Effector memory CD4-positive, alpha-beta T cell (primary cell): ENCODE results near the gene IFIT3.
A peak's percentile ranks its signal among the peaks of the same experiment; 100 is the strongest.
"Not testable (repeated sequence)": the region's sequence is repeated elsewhere in the genome, so short reads cannot be mapped to it uniquely, and the experiment has no call there.

Source experiments
- DNase-seq, 3 donors: peaks; one replicate each; pipeline ENCODE4 v3.0.0-alpha.2; 2020
- H3K27ac ChIP-seq: 2 replicates; pipeline ENCODE4 v1.7.0; 2013; ENCODE audit warnings: mild to moderate bottlenecking, low read length, moderate library complexity; ENCODE audit not compliant: insufficient read depth, poor library complexity, severe bottlenecking
- H3K27me3 ChIP-seq: replicated peaks from 2 replicates; pipeline ENCODE4 v1.7.0; 2013; ENCODE audit warnings: mild to moderate bottlenecking, low read length; ENCODE audit not compliant: insufficient read depth, control insufficient read depth, poor library complexity, severe bottlenecking
- H3K36me3 ChIP-seq: 2 replicates; pipeline ENCODE4 v1.7.0; 2013; ENCODE audit warnings: mild to moderate bottlenecking, low read length, moderate library complexity; ENCODE audit not compliant: control insufficient read depth, insufficient read depth
- H3K4me1 ChIP-seq: 2 replicates; pipeline ENCODE4 v1.7.0; 2013; ENCODE audit warnings: low read length, mild to moderate bottlenecking; ENCODE audit not compliant: control insufficient read depth, insufficient read depth, poor library complexity, severe bottlenecking
- H3K4me3 ChIP-seq: 2 replicates; pipeline ENCODE4 v1.7.0; 2013; ENCODE audit warnings: low read length, low read depth, mild to moderate bottlenecking; ENCODE audit not compliant: insufficient read depth, poor library complexity, severe bottlenecking
- H3K9me3 ChIP-seq: 2 replicates; pipeline ENCODE4 v1.7.0; 2013; ENCODE audit warnings: mild to moderate bottlenecking, low read length, moderate library complexity; ENCODE audit not compliant: control insufficient read depth
- total RNA-seq, 3 donors: gene quantifications; one replicate each; lab custom pipeline; 2026; lab: John Stamatoyannopoulos, UW

The IFIT3 gene, protein sequence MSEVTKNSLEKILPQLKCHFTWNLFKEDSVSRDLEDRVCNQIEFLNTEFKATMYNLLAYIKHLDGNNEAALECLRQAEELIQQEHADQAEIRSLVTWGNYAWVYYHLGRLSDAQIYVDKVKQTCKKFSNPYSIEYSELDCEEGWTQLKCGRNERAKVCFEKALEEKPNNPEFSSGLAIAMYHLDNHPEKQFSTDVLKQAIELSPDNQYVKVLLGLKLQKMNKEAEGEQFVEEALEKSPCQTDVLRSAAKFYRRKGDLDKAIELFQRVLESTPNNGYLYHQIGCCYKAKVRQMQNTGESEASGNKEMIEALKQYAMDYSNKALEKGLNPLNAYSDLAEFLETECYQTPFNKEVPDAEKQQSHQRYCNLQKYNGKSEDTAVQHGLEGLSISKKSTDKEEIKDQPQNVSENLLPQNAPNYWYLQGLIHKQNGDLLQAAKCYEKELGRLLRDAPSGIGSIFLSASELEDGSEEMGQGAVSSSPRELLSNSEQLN
- 31.8 to 145 (median 48.6) reads per million in 3 donors for total RNA-seq

DNA sequence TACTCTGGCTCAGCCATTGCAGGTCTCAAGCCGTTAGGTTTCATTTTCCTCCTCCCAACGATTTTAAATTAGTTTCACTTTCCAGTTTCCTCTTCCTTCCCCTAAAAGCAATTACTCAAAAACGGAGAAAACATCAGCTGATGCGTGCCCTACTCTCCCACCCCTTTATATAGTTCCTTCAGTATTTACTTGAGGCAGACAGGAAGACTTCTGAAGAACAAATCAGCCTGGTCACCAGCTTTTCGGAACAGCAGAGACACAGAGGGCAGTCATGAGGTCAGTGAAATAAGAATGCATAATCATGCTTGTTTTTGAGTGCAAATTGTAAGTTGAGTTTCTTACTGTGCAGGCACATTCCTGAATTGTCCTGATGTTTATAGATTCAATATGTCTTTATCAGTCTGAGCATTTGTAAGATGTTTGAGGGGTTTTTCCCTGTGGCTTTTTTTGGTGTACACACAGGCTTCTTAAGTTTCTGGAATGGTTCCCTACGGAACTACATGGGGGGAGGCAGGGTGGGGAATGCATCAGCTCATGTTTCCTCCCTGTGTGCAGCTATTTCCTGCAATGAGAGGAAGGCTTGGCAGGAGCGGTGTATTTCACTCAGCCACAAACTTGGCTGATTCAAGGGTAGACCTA is at the start of gene IFIT3:
Gene IFIT3 (plus strand): TSS at position 195 of the 639 bp plus-strand sequence. CDS start 77 bp downstream, at position 272.
- DNase-seq: no peak

DNA sequence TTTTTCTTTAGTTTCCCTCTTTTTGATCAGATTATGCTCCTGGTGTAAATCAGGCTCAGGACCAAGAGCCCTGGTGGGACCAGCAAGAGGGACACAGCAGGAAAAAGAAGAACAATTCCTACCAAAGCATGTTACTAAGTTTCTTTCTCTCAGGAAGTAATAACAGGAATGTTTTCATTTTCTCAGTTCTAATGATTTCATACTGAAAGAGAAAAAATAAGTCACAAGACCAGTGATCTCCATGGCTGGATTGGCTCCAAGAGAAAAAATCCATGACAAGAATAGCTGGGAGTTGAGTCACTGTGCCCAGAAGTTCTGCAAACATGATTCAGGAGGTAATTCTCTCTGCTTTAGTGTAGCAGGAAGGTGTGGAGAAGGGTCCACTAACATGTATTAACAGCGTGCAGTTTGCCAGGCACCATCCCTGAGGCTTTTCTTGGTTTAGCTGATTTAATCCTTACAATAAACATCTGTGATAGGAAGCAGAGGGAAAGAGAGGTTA is 49.7 kb upstream of the IFIT3 start:
- no peaks in the 10 kb centered on the region for H3K9me3 ChIP-seq
- no peak overlapping the region for H3K4me3 ChIP-seq
- no peaks in the 10 kb centered on the region for H3K27me3 ChIP-seq
- no peaks in the 10 kb centered on the region for H3K36me3 ChIP-seq
- DNase-seq: no peak
- no peaks in the 10 kb centered on the region for H3K4me1 ChIP-seq
- H3K27ac ChIP-seq: no peak overlapping the region

More for the DNA sequence above, at the start of gene IFIT3:
- H3K27me3 ChIP-seq: no peaks in the 10 kb centered on the region
- H3K4me1 ChIP-seq: peaks cover 13% of the 10 kb centered on the region
- H3K4me3 ChIP-seq: peak within 1 kb of the TSS; percentile 63
- peak within 1 kb of the TSS; percentile 52 for H3K27ac ChIP-seq
- no peaks in the 10 kb centered on the region for H3K36me3 ChIP-seq
- H3K9me3 ChIP-seq: no peaks in the 10 kb centered on the region

DNA sequence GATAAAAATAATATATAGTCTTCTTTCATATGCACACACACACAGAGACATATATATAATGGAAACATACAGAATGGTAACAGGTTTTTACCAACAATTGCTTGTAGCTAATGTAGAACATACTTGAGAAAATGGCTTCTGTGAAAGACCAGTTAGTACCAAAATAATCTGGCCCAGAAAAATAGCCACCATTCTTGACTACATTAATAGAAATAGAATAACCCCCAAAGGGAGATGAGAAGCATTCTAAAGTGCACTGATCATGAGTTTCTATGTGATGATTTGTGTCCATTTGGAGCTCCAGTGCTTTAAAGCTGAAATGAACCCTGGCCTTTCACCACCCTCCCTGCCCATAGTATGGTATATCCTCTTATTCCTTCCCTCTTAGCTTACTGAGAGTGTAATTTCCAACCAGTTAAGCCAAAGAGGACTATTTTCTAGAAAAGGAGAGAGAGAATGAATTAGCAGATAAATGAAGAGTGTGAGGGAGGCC is 48.9 kb upstream of the IFIT3 start:
- Histone ChIP-seq H3K36me3 (no peaks in the 10 kb centered on the region), H3K27ac (no peak overlapping the region), H3K4me3 (no peak overlapping the region), H3K27me3 (no peaks in the 10 kb centered on the region), H3K9me3 (no peaks in the 10 kb centered on the region), H3K4me1 (no peaks in the 10 kb centered on the region)
- no peak for DNase-seq

DNA sequence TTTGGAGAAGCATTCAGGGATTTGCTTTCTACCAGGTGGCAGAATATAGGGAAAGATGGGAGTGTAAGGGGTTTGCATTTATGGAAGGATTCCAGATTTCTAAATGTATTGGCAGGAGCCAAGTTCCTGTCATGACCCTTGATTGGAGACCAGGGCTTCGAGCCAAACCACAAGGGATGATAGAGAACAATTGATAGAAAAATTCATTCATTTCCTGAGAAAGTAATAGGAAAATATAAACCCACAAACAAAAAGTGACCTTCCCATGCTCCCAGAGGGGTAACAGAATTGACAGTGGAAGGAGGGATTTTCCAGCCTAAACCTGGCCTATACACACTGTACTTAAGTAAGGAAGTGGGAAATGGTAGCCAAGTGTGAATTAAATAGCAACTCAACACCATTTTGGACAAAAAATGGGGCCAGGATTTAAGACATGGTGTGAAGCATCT is 48.4 kb upstream of the IFIT3 start:
- Histone ChIP-seq H3K4me1 (no peaks in the 10 kb centered on the region), H3K4me3 (no peak overlapping the region), H3K36me3 (no peaks in the 10 kb centered on the region), H3K9me3 (no peaks in the 10 kb centered on the region), H3K27me3 (no peaks in the 10 kb centered on the region), H3K27ac (no peak overlapping the region)
- no peak for DNase-seq

DNA sequence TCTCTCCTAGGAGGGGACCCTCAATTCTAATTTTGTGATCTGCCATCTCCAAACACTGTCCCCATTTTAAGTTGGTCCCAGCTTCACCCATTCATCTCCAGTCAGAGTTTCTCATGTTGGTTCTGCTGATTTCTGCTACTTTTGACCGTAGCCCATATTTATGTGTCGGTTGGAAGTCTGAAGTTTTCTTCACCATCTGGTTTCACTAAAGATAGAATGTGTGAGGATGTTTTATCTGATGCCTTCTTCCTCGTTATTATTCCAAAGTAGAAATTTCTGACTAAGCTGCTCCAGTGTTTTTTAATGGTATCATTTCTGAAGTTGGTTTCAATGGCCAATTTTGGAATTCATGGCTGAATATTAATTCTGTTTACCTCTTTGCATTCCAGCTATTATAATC is 47.3 kb upstream of the IFIT3 start:
- H3K27ac ChIP-seq: no peak overlapping the region
- H3K4me1 ChIP-seq: no peaks in the 10 kb centered on the region
- no peak overlapping the region for H3K4me3 ChIP-seq
- no peak for DNase-seq
- no peaks in the 10 kb centered on the region for H3K27me3 ChIP-seq
- H3K9me3 ChIP-seq: no peaks in the 10 kb centered on the region
- H3K36me3 ChIP-seq: no peaks in the 10 kb centered on the region

DNA sequence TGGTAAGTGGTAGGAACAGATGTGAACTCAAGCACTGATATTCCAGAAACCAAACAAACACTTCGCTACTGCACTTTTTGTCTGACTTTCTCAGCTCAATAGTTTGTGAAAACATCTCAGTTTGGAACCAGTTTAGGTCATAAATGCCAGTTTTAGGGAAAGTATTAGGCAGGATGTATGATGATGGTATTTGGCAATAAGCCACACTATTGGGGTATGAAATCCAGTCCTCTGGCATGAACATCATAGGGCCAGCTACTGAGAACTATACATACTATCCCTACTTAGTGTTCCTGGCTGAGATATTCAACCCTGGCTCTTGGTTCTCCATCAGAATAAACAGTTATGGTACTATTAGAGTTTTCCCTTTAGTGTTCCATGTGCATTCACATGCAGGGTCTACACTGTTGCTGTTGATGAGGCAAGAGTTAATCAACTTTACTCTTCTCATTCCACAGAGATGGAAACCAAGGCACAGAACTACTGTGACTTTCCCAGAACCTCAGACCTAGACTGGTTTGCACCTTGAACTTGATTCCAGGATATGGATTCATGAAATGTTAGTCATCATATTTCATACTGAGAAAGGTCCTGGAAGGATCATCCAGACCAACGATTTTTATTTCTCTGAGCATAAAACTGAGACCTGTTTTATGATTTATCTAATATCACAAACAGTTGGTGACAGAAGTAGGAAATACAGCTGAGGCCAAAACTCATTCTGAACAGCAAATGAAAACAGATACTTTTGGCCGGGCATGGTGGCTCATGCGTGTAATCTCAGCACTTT is 46.0 kb upstream of the IFIT3 start:
- H3K36me3 ChIP-seq: no peaks in the 10 kb centered on the region
- no peaks in the 10 kb centered on the region for H3K9me3 ChIP-seq
- H3K27ac ChIP-seq: no peak overlapping the region
- H3K4me1 ChIP-seq: no peaks in the 10 kb centered on the region
- no peak for DNase-seq
- H3K4me3 ChIP-seq: no peak overlapping the region
- no peaks in the 10 kb centered on the region for H3K27me3 ChIP-seq

DNA sequence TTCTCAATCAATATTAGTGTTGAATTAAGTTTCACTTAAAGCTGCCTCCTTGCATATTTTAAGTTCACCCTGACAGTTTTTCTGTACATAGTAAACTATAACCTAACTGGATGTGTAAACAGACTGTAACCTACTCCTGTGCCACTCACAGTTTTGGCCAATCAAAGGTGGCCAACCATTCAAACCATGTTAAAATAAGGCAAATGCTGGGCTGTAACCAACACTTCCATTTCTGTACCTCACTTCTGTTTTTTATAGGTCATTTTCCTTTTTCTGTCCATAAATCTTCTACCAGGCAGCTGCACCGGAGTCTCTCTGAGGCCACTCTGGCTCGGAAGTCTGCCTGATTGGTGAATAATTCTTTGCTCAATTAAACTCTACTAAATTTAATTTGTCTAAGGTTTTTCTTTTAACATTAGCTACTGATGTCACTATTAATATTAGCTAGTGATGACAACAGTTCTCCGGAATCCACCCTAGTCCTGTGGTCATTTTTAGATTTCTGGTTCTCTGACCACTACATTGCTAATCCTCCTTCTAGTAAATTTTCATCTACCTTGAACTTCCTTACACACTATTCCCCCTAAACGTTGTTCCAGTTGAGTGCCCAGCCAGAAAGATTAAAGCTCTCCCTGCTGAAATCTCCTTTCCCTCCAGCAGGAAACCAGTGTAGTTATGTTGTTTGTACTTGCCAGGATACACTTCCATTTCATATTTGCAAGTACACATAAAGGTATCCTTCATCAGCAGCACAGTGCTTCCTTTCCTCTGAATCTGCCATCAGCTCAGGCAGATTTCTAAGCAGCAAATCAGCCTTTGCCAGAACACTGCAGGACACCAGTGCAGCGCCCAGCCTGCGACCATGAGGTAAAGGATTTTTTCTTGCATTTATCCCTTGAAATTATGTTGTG is 44.5 kb upstream of the IFIT3 start:
- Histone ChIP-seq H3K9me3 (no peaks in the 10 kb centered on the region), H3K27ac (no peak overlapping the region), H3K27me3 (no peaks in the 10 kb centered on the region), H3K4me1 (no peaks in the 10 kb centered on the region), H3K4me3 (no peak overlapping the region), H3K36me3 (no peaks in the 10 kb centered on the region)
- no peak for DNase-seq

DNA sequence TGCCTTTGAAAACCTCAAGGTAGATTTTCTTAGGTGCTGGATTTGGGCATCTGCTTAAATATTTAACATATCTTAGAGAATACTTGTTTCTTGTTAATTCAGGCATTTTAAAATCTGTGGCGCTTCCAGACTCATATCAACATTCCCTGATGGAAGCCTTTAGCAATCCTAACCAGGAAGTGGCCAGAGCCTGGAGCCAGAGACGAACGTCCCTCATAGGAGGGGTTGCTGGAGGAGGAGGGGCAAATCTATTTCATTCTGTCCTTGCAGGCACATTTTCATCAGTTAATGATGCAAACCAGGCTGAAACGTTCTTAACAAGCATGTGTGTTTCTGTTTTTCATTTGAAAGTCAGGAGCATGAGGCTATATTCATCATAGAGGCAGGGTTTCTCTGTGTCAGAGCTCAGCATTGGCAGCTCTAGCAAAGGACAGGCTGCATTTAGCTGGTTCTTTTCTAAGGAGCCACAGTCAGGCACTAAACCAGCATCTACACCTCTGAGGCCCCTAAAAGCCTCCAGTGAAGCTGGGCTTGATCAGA is 43.8 kb upstream of the IFIT3 start:
- Histone ChIP-seq H3K4me1 (no peaks in the 10 kb centered on the region), H3K9me3 (no peaks in the 10 kb centered on the region), H3K27me3 (no peaks in the 10 kb centered on the region), H3K36me3 (no peaks in the 10 kb centered on the region), H3K27ac (no peak overlapping the region), H3K4me3 (no peak overlapping the region)
- no peak for DNase-seq

DNA sequence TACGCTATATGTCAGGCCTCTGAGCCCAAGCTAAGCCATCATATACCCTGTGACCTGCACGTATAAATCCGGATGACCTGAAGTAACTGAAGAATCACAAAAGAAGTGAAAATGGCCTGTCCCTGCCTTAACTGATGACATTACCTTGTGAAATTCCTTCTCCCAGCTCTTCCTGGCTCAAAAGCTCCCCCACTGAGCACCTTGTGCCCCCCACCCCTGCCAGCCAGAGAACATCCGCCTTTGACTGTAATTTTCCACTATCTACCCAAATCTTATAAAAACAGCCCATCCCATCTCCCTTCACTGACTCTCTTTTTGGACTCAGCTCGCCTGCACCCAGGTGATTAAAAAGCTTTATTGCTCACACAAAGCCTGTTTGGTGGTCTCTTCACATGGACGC is 43.1 kb upstream of the IFIT3 start:
- not testable (repeated sequence) for H3K4me3 ChIP-seq, H3K4me1 ChIP-seq, H3K27ac ChIP-seq, H3K9me3 ChIP-seq, DNase-seq, H3K36me3 ChIP-seq, H3K27me3 ChIP-seq
